Omental fat pad (tissue), 4 donors: ENCODE measurements around the gene SLC4A11. TPM values are rescaled to one million over a fixed set of nuclear protein-coding genes. Genes with fewer than 3 reads are reported as not detected.

ENCODE experiments used
- ATAC-seq: fragments of 150-250 bp; one replicate; pipeline ENCODE4 v1.9.1; 2016; ENCODE audit warnings: mild to moderate bottlenecking, moderate library complexity; ENCODE audit not compliant: low FRiP score
- DNase-seq: peaks from one replicate; pipeline ENCODE4 v3.0.0-alpha.2; 2019; ENCODE audit warnings: low spot score
- CTCF ChIP-seq, 3 donors: fragments of 450-650 bp; IDR thresholded peaks; one replicate each; pipeline ENCODE4 v1.5.1; 2016 to 2017; ENCODE audit warnings: antibody characterized with exemption in 3 of 3, mild to moderate bottlenecking in 3 of 3, moderate library complexity in 2 of 3
- total RNA-seq, 4 donors: library from RNA; depleted of rRNA; stranded (reverse); fragments of >200 nt; gene quantifications; one replicate each; pipeline ENCODE4 v1.1.0, GENCODE V29; 2016

SLC4A11 gene
- total RNA-seq, 4 donors from 2014 or later: 0.74 to 1.7 (median 0.95) TPM

- DNase-seq: no peak
- no peak for TF ChIP-seq CTCF (IDR thresholded peaks at IDR 0.05)
- no peak for ATAC-seq
Measured at GRCh38 chr20:3202965-3203314, 36.0 kb downstream of the SLC4A11 start.

GRCh38 chr20:3199976-3200755 is 38.8 kb downstream of the SLC4A11 start:
- ATAC-seq (no peak), DNase-seq (no peak)
- TF ChIP-seq CTCF (IDR thresholded peaks at IDR 0.05): no peak

GRCh38 chr20:3199206-3199605 is 39.8 kb downstream of the SLC4A11 start:
- no peak for TF ChIP-seq CTCF (IDR thresholded peaks at IDR 0.05)
- DNase-seq (no peak), ATAC-seq (no peak)

- no peak for DNase-seq
- ATAC-seq: no peak
- no peak for TF ChIP-seq CTCF (IDR thresholded peaks at IDR 0.05)
Measured at GRCh38 chr20:3195590-3196237, 43.3 kb downstream of the SLC4A11 start.

DNA sequence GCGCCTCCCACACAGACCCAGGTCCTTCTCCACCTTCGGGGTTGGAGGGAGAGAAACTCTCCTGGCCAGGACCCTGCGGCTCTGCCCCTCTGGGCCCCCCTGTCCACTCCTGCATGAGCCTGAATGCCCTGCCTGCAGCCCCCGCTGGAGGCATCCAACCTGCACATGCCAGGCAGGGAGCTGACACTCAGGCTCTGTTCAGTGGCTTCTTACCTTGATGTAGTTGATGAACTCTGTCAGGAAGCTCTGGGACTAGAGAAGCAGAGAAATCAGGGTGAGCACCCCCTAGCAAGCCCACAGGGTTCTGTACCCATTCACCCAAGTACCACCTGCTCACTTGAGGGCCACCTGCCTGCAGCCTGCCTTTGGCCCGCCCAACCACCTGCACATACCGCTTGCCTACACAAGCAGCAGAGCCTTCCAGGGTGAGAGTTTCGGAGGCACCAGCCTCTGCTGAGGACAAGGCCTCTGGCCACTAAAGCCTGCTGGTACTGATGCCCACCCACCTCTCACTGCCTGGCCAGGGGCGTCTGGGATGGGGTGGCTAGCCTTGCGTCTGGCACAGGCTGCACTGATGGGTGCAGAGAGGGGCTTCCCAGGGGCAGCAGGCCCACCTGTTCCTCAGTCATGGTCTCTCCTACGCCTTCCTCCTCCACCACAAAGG is 44.2 kb downstream of the SLC4A11 start:
- ATAC-seq (no peak), DNase-seq (no peak)
- TF ChIP-seq CTCF (IDR thresholded peaks at IDR 0.05): no peak

GRCh38 chr20:3193806-3194616 is 45.0 kb downstream of the SLC4A11 start:
- ATAC-seq (no peak), DNase-seq (no peak)
- no peak for TF ChIP-seq CTCF (IDR thresholded peaks at IDR 0.05)
